ENCODE data around the gene CCDC175. TPM values are rescaled to one million over a fixed set of nuclear protein-coding genes. Genes with fewer than 3 reads are reported as not detected.
A peak's percentile ranks its signal among the peaks of the same experiment; 100 is the strongest.

Gene CCDC175
- total and polyA plus RNA-seq, 10 of the 15 experiments (the other 5 are each of a cell fraction or from before 2014, with no cell fraction given): not detected

GRCh38 chr14:59529189-59529588, 47.4 kb downstream of the CCDC175 start:
- DNase-seq (ENCODE audit: low read depth, low spot score) (no peak), FAIRE-seq (no peak), ATAC-seq (peak; percentile 60)
- no peak overlapping the region for H2AFZ ChIP-seq (ENCODE audit: control insufficient read depth, low read depth, low read length)
- in situ Hi-C loops (cut with MboI): no loop called here
- ChIA-PET CTCF (interaction anchor here (1.0 to 1.7 kb wide), 3 partner anchors 15 to 48 kb away, joined by 3 to 5 read pairs (median 3); partner anchors contain the start of gene CCDC175), POLR2A (no interaction called here), RAD21 (ENCODE audit: unreplicated experiment) (interaction anchor here (1.0 to 1.3 kb wide), 2 partner anchors 9 to 656 kb away, joined by 3 read pairs; no protein-coding TSS in a partner anchor), SMC1A (ENCODE audit: uncharacterized antibody, unreplicated experiment) (interaction anchor here (0.5 kb wide), 1 partner anchor 518 kb away, joined by 3 read pairs; no protein-coding TSS in a partner anchor)
- no TSS peak for BruUV-seq (replicated peaks)
- H3K9ac ChIP-seq (ENCODE audit: control insufficient read depth, insufficient read depth, low read length): no peak overlapping the region
- 41% methylated on average over 2 of the region's 2 CpGs for WGBS (ENCODE audit: insufficient coverage, insufficient replicate concordance, low lambda C conversion rate, missing lambda C conversion rate)
- no peak for TF ChIP-seq MTA2 (IDR thresholded peaks at IDR 0.05; ENCODE audit: low read depth)
- 0 out of 2 replicates have a peak, but pooled peaks have one; percentile 27 for TF ChIP-seq NR2F1 (conservative IDR thresholded peaks at IDR 0.05)
- no peak overlapping the region for H3K27ac ChIP-seq (ENCODE audit: control insufficient read depth, insufficient read depth)
- no peak overlapping the region for H3K4me2 ChIP-seq (ENCODE audit: control insufficient read depth, insufficient read depth)
- H3K9me3 ChIP-seq (replicated peaks; ENCODE audit: control insufficient read depth, insufficient read depth, low read length): no peaks in the 10 kb centered on the region
- H3K4me1 ChIP-seq (ENCODE audit: control insufficient read depth, insufficient read depth, low read length): no peaks in the 10 kb centered on the region
- H3K36me3 ChIP-seq (ENCODE audit: control insufficient read depth in 2 of 2, insufficient read depth in 2 of 2, low read length in 1 of 2): no peaks in the 10 kb centered on the region
- no peaks in the 10 kb centered on the region for H3K79me2 ChIP-seq (ENCODE audit: control insufficient read depth, insufficient read depth, low read length)
- no peaks in the 10 kb centered on the region for H4K20me1 ChIP-seq (ENCODE audit: control insufficient read depth, insufficient read depth)
- intact Hi-C loops (cut with micrococcal nuclease; ENCODE audit: unreplicated experiment): no loop called here
- H3K27me3 ChIP-seq (replicated peaks in 1 of 2; ENCODE audit: control insufficient read depth in 2 of 2, insufficient read depth in 2 of 2, low read length in 1 of 2): no peaks in the 10 kb centered on the region; a peak in 2 of 4 replicates
- no peak overlapping the region for H3K4me3 ChIP-seq

GRCh38 chr14:59520224-59520623, 56.4 kb downstream of the CCDC175 start:
- Histone ChIP-seq H3K9ac (ENCODE audit: control insufficient read depth, insufficient read depth, low read length) (no peak overlapping the region), H3K4me3 (no peak overlapping the region), H4K20me1 (ENCODE audit: control insufficient read depth, insufficient read depth) (no peaks in the 10 kb centered on the region), H3K9me3 (replicated peaks; ENCODE audit: control insufficient read depth, insufficient read depth, low read length) (no peaks in the 10 kb centered on the region), H3K79me2 (ENCODE audit: control insufficient read depth, insufficient read depth, low read length) (no peaks in the 10 kb centered on the region), H3K4me1 (ENCODE audit: control insufficient read depth, insufficient read depth, low read length) (no peaks in the 10 kb centered on the region), H2AFZ (ENCODE audit: control insufficient read depth, low read depth, low read length) (no peak overlapping the region), H3K27ac (ENCODE audit: control insufficient read depth, insufficient read depth) (no peak overlapping the region), H3K36me3 (ENCODE audit: control insufficient read depth in 2 of 2, insufficient read depth in 2 of 2, low read length in 1 of 2) (no peaks in the 10 kb centered on the region), H3K4me2 (ENCODE audit: control insufficient read depth, insufficient read depth) (no peak overlapping the region), H3K27me3 (replicated peaks in 1 of 2; ENCODE audit: control insufficient read depth in 2 of 2, insufficient read depth in 2 of 2, low read length in 1 of 2) (no peaks in the 10 kb centered on the region)
- intact Hi-C loops (cut with micrococcal nuclease; ENCODE audit: unreplicated experiment) (no loop called here), in situ Hi-C loops (cut with MboI) (no loop called here)
- ATAC-seq: no peak
- CTCF ChIA-PET: interaction anchor here (2.4 kb wide), 1 partner anchor 8 kb away, joined by 7 read pairs; no protein-coding TSS in a partner anchor
- DNase-seq (ENCODE audit: low read depth, low spot score): no peak
- BruUV-seq (replicated peaks): no TSS peak
- POLR2A ChIA-PET: no interaction called here
- no peak for FAIRE-seq
- 26% methylated on average over 3 of the region's 3 CpGs for WGBS (ENCODE audit: insufficient coverage, insufficient replicate concordance, low lambda C conversion rate, missing lambda C conversion rate)
- RAD21 ChIA-PET (ENCODE audit: unreplicated experiment): no interaction called here
- SMC1A ChIA-PET (ENCODE audit: uncharacterized antibody, unreplicated experiment): no interaction called here
- TF ChIP-seq ASH2L (IDR thresholded peaks at IDR 0.05; ENCODE audit: borderline replicate concordance, low read depth): no peak
- no peak for TF ChIP-seq NFXL1 (IDR thresholded peaks at IDR 0.05; ENCODE audit: borderline replicate concordance)
- TF ChIP-seq NR2F1 (conservative IDR thresholded peaks at IDR 0.05): no peak
- no peak for TF ChIP-seq ZNF207 (IDR thresholded peaks at IDR 0.05; ENCODE audit: borderline replicate concordance)
- TF ChIP-seq E2F4 (IDR thresholded peaks at IDR 0.05; ENCODE audit: low read depth, low read length): no peak
- no peak for TF ChIP-seq HDAC2 (IDR thresholded peaks at IDR 0.05)
- no peak for TF ChIP-seq CEBPZ (IDR thresholded peaks at IDR 0.05; ENCODE audit: low read depth, low read length)

All from GM12878 (cell line).